Lung (tissue), 12 donors: ENCODE results near the gene SCAMP3. TPM values are rescaled to one million over a fixed set of nuclear protein-coding genes. Genes with fewer than 3 reads are reported as not detected.
A peak's percentile ranks its signal among the peaks of the same experiment; 100 is the strongest.

Experiments
- ATAC-seq: fragments of 200-7000 bp; cut with Tn5 transposase; one replicate; pipeline ENCODE4 v1.9.1; 2020; ENCODE audit warnings: moderate number of reproducible peaks; ENCODE audit not compliant: insufficient read depth, low FRiP score
- DNase-seq, 3 donors: peaks; one replicate each; pipeline ENCODE4 v3.0.0-alpha.2; 2013 to 2017
- H3K27ac ChIP-seq, 2 donors: one replicate each; pipeline ENCODE4 v1.5.1; 2013; ENCODE audit warnings: mild to moderate bottlenecking in 2 of 2, moderate library complexity in 2 of 2, control low read depth in 1 of 2, inconsistent platforms in 1 of 2, low read depth in 1 of 2, low read length in 1 of 2
- H3K27me3 ChIP-seq, 3 donors: one replicate each; pipeline ENCODE4 v1.5.1; 2013; ENCODE audit warnings: low read length in 2 of 3; ENCODE audit not compliant: control insufficient read depth in 3 of 3, insufficient read depth in 3 of 3
- H3K36me3 ChIP-seq, 4 donors: one replicate each; pipeline ENCODE4 v1.5.1; 2013; ENCODE audit warnings: low read length in 4 of 4, mild to moderate bottlenecking in 1 of 4, moderate library complexity in 1 of 4; ENCODE audit not compliant: control insufficient read depth in 4 of 4, insufficient read depth in 4 of 4
- H3K4me1 ChIP-seq, 5 donors: one replicate each; pipeline ENCODE4 v1.5.1; 2013; ENCODE audit warnings: low read length in 5 of 5, mild to moderate bottlenecking in 2 of 5, moderate library complexity in 1 of 5; ENCODE audit not compliant: control insufficient read depth in 5 of 5, insufficient read depth in 5 of 5
- H3K4me3 ChIP-seq: one replicate; pipeline ENCODE4 v1.5.1; 2013; ENCODE audit warnings: mild to moderate bottlenecking, control low read depth, moderate library complexity
- H3K9ac ChIP-seq, 2 donors: one replicate each; pipeline ENCODE4 v1.5.1; 2013; ENCODE audit warnings: low read length in 2 of 2, control low read depth in 1 of 2; ENCODE audit not compliant: insufficient read depth in 1 of 2
- H3K9me3 ChIP-seq, 4 donors: one replicate each; pipeline ENCODE4 v1.5.1; 2013; ENCODE audit warnings: low read length in 3 of 4, mild to moderate bottlenecking in 1 of 4, moderate library complexity in 1 of 4; ENCODE audit not compliant: control insufficient read depth in 4 of 4, insufficient read depth in 3 of 4
- CTCF ChIP-seq: IDR thresholded peaks from 2 replicates; pipeline ENCODE4 v1.5.1; 2012; ENCODE audit warnings: mild to moderate bottlenecking; ENCODE audit errors: control extremely low read depth, extremely low read depth
- WGBS, 2 donors: extraction: QIAGEN DNeasy Blood & Tissue Kit; methylation state at CpG; one replicate each; pipeline ENCODE4 v1.1.7; 2013; 5-methylcytosine and 5-hydroxymethylcytosine counted together
- polyA plus RNA-seq, 2 donors: library from polyadenylated mRNA; stranded (reverse); fragments of 200-250 nt; gene quantifications; one replicate each; pipeline ENCODE4 v1.2.1, GENCODE V29; 2013
- total RNA-seq, 2 donors: library from RNA; depleted of rRNA in 1 of 2; stranded (reverse); fragments of >200 nt in 1 of 2; gene quantifications; one replicate each; pipeline ENCODE4 v1.2.1, GENCODE V29; 2014 to 2021
- donor health status: control.
- donor health status: control.
- donor health status: Bipolar disorder and iron deficiency.
- donor health status: healthy.
- donor health status: DM: yes; HTN: yes; CAD: no.

SCAMP3 gene
- total and polyA plus RNA-seq, 4 donors: 29.9 to 90.3 (median 69.8) TPM

GRCh38 chr1:155228096-155228427 lies 34.1 kb downstream of the SCAMP3 start:
- no peaks in the 10 kb centered on the region for H3K36me3 ChIP-seq
- DNase-seq: no peak
- WGBS, 2 donors: 54% methylated on average over 9 of the region's 9 CpGs

GRCh38 chr1:155227261-155228095 lies 34.7 kb downstream of the SCAMP3 start:
- H3K9ac ChIP-seq: peak overlapping the region in 1 of 2 donors; percentile 93
- H3K27ac ChIP-seq: peak overlapping the region; percentile 86 to 93
- TF ChIP-seq CTCF: no peak
- DNase-seq (peak; percentile 99 to 100 (median 99)), ATAC-seq (peak; percentile 97)
- no peaks in the 10 kb centered on the region for H3K9me3 ChIP-seq
- no peaks in the 10 kb centered on the region for H3K36me3 ChIP-seq
- WGBS, 2 donors: 1% methylated on average over 42 of the region's 42 CpGs
- no peaks in the 10 kb centered on the region for H3K27me3 ChIP-seq
- H3K4me1 ChIP-seq: peaks cover 0 to 14% (median 7%) of the 10 kb centered on the region in 5 donors
- H3K4me3 ChIP-seq: peak overlapping the region; percentile 60

More at GRCh38 chr1:155228096-155228427, 34.1 kb downstream of the SCAMP3 start:
- Histone ChIP-seq H3K4me3 (peak overlapping the region; percentile 47), H3K27ac (peak overlapping the region; percentile 54 to 93), H3K9me3 (no peaks in the 10 kb centered on the region), H3K9ac (peak overlapping the region; percentile 14 to 93), H3K4me1 (peaks cover 0 to 17% (median 7%) of the 10 kb centered on the region in 5 donors), H3K27me3 (no peaks in the 10 kb centered on the region)
- no peak for ATAC-seq
- TF ChIP-seq CTCF: no peak

- ATAC-seq (peak; percentile 27), DNase-seq (peak; percentile 68 to 79 (median 71))
- TF ChIP-seq CTCF: no peak
- Histone ChIP-seq H3K9me3 (no peaks in the 10 kb centered on the region), H3K36me3 (no peaks in the 10 kb centered on the region), H3K9ac (peak overlapping the region; percentile 18 to 84), H3K27ac (peak overlapping the region; percentile 86 to 94), H3K4me3 (peak overlapping the region; percentile 60), H3K4me1 (peaks cover 0 to 14% (median 7%) of the 10 kb centered on the region in 5 donors), H3K27me3 (no peaks in the 10 kb centered on the region)
- 0 to 1% methylated on average over 19 of the region's 19 CpGs for WGBS, 2 donors
These were observed 35.3 kb downstream of the SCAMP3 start for GRCh38 chr1:155226910-155227260.
